ENCODE results near the gene CNFN.

CNFN gene, protein sequence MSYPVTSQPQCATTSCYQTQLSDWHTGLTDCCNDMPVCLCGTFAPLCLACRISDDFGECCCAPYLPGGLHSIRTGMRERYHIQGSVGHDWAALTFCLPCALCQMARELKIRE

DNA sequence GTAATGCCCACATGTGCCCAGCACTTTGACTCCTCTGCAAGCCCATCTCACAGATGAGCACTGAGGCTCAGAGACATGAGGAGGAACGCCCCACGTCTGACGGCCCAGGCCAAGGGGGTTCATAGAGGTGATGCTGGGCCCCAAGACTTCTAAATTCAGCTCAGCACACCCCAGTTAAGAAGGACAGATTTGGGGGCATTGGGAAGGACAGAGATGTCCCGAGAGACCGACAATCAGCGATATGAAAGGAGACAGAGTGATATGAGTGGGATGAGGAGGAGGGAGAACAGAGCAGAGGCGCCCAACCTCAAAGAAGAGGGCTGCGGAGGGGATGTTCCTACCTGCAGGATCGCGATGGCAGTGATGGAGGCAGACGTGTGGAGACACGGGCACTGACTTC lies at the start of gene CNFN:
TSS of gene CNFN (minus strand) at position 399 of the 400 bp plus-strand sequence. CDS start 1,260 bp downstream, outside the sequence.
- H3K4me3 ChIP-seq (ENCODE audit: low read length), result no peak within 1 kb of the TSS
- DNase-seq (ENCODE audit: low read depth, low spot score), result no peak
- H3K27me3 ChIP-seq (ENCODE audit: control insufficient read depth, insufficient read depth, low read length), result no peaks in the 10 kb centered on the region
- H3K36me3 ChIP-seq (ENCODE audit: control insufficient read depth, insufficient read depth, low read length), result no peaks in the 10 kb centered on the region
- no peaks in the 10 kb centered on the region for H3K9me3 ChIP-seq (ENCODE audit: control insufficient read depth, insufficient read depth, low read length)
- WGBS (ENCODE audit: insufficient coverage, insufficient read length), result no CpG with 5 or more reads among the region's 12 CpGs
- H3K4me1 ChIP-seq (ENCODE audit: control insufficient read depth, insufficient read depth, low read length), result no peaks in the 10 kb centered on the region
- H3K27ac ChIP-seq (ENCODE audit: low read length), result no peak within 1 kb of the TSS

DNA sequence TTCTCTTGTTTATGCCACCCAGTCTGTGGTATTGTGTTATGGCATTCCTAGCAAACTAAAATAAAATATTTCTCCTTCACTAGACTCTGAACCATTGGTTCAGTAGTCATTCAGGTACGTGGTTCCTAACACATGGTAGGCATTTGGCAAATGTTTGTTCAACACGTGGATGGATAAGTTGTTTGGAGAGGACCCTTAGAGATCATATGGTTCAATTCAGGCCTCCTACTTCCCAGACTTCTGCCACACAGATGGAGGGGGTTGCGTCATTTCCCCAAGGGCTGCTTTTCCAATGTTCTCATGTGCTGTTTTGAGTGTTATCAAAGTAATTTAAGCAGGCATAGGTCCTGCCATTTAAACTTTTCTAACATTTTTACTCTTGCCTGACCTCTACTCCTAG lies 45.9 kb upstream of the CNFN start:
- Histone ChIP-seq H3K4me3 (ENCODE audit: low read length) (no peak overlapping the region), H3K27ac (ENCODE audit: low read length) (no peak overlapping the region), H3K4me1 (ENCODE audit: control insufficient read depth, insufficient read depth, low read length) (0 out of 2 replicates have a peak, but pooled peaks cover 2% of the 10 kb centered on the region), H3K27me3 (ENCODE audit: control insufficient read depth, insufficient read depth, low read length) (no peaks in the 10 kb centered on the region), H3K36me3 (ENCODE audit: control insufficient read depth, insufficient read depth, low read length) (no peaks in the 10 kb centered on the region), H3K9me3 (ENCODE audit: control insufficient read depth, insufficient read depth, low read length) (no peaks in the 10 kb centered on the region)
- WGBS (ENCODE audit: insufficient coverage, insufficient read length), result no CpG with 5 or more reads among the region's 3 CpGs
- no peak for DNase-seq (ENCODE audit: low read depth, low spot score)

DNA sequence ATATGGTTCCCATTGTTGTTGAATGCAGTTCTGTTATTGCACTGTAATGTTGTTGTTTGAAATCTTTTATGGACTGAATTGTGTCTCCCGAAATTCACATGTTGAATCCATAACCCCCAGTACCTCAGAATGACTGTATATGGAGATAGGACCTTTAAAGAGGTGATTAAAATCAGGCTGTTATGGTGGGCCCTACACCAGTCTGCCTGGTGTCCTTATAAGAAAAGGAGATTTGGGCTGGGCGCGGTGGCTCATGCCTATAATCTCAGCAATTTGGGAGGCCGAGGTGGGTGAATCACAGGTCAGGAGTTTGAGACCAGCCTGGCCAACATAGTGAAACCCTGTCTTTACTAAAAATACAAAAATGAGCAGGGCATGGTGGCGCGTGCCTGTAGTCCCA lies 45.2 kb upstream of the CNFN start:
- H3K4me3 ChIP-seq (ENCODE audit: low read length), result no peak overlapping the region
- H3K27ac ChIP-seq (ENCODE audit: low read length), result no peak overlapping the region
- H3K9me3 ChIP-seq (ENCODE audit: control insufficient read depth, insufficient read depth, low read length), result no peaks in the 10 kb centered on the region
- H3K27me3 ChIP-seq (ENCODE audit: control insufficient read depth, insufficient read depth, low read length), result no peaks in the 10 kb centered on the region
- 0 out of 2 replicates have a peak, but pooled peaks cover 2% of the 10 kb centered on the region for H3K4me1 ChIP-seq (ENCODE audit: control insufficient read depth, insufficient read depth, low read length)
- no peaks in the 10 kb centered on the region for H3K36me3 ChIP-seq (ENCODE audit: control insufficient read depth, insufficient read depth, low read length)
- no CpG with 5 or more reads among the region's 6 CpGs for WGBS (ENCODE audit: insufficient coverage, insufficient read length)
- no peak for DNase-seq (ENCODE audit: low read depth, low spot score)

DNA sequence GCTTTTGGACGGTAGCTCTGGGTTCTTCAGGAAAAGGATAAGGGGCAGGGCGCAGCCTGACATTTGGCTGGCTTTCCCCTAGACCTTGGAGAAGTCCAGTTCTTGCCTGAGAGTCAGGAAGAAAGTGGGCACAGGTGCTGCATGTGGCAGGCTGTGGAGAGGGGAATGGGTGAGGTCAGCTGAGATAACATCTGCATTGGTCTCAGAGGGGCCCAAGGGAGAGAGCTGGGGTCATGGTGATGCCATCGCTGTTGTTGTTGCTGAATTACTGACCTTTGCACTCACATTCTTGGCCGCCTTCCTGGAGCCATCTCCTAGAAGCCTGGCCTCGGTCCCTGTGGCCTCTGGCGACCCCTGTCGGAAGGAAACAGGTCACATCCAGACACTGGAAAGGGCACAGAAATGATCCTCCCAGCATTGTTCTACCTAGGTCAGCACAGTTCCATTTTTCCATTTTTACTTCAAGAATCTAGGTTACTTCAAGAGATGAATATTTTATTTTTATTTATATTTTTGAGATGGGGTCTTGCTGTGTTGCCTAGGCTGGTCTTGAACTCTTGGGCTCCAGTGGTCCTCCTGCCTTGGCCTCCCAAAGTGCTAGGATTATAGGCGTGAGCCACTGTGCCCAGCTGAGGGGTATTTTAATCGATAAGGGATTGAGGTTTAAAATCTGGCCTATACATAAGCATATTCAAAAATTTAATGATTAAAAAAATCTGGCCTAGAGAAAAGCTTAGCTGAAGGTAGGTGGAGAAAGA lies 43.6 kb upstream of the CNFN start:
- DNase-seq (ENCODE audit: low read depth, low spot score), result no peak
- no peaks in the 10 kb centered on the region for H3K36me3 ChIP-seq (ENCODE audit: control insufficient read depth, insufficient read depth, low read length)
- WGBS (ENCODE audit: insufficient coverage, insufficient read length), result no CpG with 5 or more reads among the region's 9 CpGs

DNA sequence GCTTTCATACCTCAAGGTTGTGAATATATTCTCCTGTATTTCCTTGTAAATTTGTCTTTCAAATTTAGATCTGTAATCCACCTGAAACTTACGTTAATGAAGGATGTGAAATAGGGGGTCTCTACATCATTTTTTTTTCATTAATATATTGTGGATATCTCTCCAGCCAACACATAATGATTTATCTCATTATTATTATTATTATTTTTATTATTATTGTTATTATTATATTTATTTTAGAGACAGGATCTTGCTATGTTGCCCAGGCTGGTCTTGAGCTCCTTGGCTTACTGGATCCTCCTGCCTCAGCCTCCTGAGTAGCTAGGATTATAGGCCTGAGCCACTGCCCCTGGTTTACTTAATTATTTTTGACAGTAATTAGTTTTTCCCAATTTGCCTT lies 41.4 kb upstream of the CNFN start:
- H3K36me3 ChIP-seq (ENCODE audit: control insufficient read depth, insufficient read depth, low read length), result no peaks in the 10 kb centered on the region
- DNase-seq (ENCODE audit: low read depth, low spot score), result no peak
- H3K4me1 ChIP-seq (ENCODE audit: control insufficient read depth, insufficient read depth, low read length), result 0 out of 2 replicates have a peak, but pooled peaks cover 2% of the 10 kb centered on the region
- no peak overlapping the region for H3K4me3 ChIP-seq (ENCODE audit: low read length)
- no peaks in the 10 kb centered on the region for H3K27me3 ChIP-seq (ENCODE audit: control insufficient read depth, insufficient read depth, low read length)
- H3K9me3 ChIP-seq (ENCODE audit: control insufficient read depth, insufficient read depth, low read length), result no peaks in the 10 kb centered on the region
- no CpG with 5 or more reads among the region's 1 CpG for WGBS (ENCODE audit: insufficient coverage, insufficient read length)
- no peak overlapping the region for H3K27ac ChIP-seq (ENCODE audit: low read length)

More for the DNA sequence above, 43.6 kb upstream of the CNFN start:
- H3K4me3 ChIP-seq (ENCODE audit: low read length), result no peak overlapping the region
- H3K9me3 ChIP-seq (ENCODE audit: control insufficient read depth, insufficient read depth, low read length), result no peaks in the 10 kb centered on the region
- no peak overlapping the region for H3K27ac ChIP-seq (ENCODE audit: low read length)
- 0 out of 2 replicates have a peak, but pooled peaks cover 2% of the 10 kb centered on the region for H3K4me1 ChIP-seq (ENCODE audit: control insufficient read depth, insufficient read depth, low read length)
- no peaks in the 10 kb centered on the region for H3K27me3 ChIP-seq (ENCODE audit: control insufficient read depth, insufficient read depth, low read length)

DNA sequence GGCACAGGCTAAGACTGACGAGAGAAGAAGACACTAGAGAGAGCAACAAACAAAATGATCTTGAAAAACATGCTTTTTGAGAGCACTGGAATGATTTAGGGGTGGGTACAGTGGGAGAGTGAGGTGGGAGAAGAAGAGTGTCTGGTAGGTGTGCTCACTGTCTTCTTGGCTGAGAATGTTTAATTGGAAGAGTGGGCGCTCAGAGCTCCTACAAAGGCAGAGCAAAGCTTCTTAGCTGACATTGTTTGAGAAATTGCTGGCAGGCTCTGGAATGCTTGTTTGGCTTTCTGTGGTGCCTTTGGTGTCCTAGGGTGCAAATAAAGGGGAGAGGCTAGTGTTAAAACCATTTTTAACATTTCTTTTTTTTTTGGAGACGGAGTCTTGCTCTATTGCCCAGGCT lies 38.6 kb upstream of the CNFN start:
- no peaks in the 10 kb centered on the region for H3K9me3 ChIP-seq (ENCODE audit: control insufficient read depth, insufficient read depth, low read length)
- no peak overlapping the region for H3K4me3 ChIP-seq (ENCODE audit: low read length)
- no CpG with 5 or more reads among the region's 3 CpGs for WGBS (ENCODE audit: insufficient coverage, insufficient read length)
- no peak overlapping the region for H3K27ac ChIP-seq (ENCODE audit: low read length)
- no peak for DNase-seq (ENCODE audit: low read depth, low spot score)
- H3K4me1 ChIP-seq (ENCODE audit: control insufficient read depth, insufficient read depth, low read length), result 0 out of 2 replicates have a peak, but pooled peaks cover 2% of the 10 kb centered on the region
- H3K36me3 ChIP-seq (ENCODE audit: control insufficient read depth, insufficient read depth, low read length), result no peaks in the 10 kb centered on the region
- H3K27me3 ChIP-seq (ENCODE audit: control insufficient read depth, insufficient read depth, low read length), result peaks cover 5% of the 10 kb centered on the region; the same call in 1 of the 2 replicates

DNA sequence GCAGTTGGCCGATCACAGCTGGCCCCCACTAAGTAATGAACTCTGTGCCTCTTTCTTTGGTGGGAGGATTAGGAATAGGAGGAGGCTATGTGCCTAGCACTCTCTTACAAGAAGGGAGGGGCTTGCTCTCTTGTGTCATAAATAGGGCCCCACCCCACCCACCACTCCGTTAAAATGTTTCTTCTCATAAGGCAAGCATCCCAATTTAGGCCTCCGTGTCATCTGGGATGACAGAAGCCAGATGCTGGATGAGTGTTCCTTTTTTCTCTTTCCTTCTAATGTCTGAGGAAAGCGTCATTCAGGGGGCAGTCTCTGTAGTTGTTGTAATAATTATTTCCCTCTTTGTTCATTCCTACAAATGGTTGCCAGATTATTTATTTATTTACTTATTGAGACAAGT lies 37.2 kb upstream of the CNFN start, which contains the start of gene LIPE:
TSS of gene LIPE (minus strand) at position 76 of the 400 bp plus-strand sequence. CDS start 239 bp downstream, outside the sequence.
- H3K27me3 ChIP-seq (ENCODE audit: control insufficient read depth, insufficient read depth, low read length), result peaks cover 5% of the 10 kb centered on the region; the same call in 1 of the 2 replicates
- H3K4me1 ChIP-seq (ENCODE audit: control insufficient read depth, insufficient read depth, low read length), result no peaks in the 10 kb centered on the region; the same call in 1 of the 2 replicates
- DNase-seq (ENCODE audit: low read depth, low spot score), result no peak
- H3K9me3 ChIP-seq (ENCODE audit: control insufficient read depth, insufficient read depth, low read length), result no peaks in the 10 kb centered on the region
- H3K27ac ChIP-seq (ENCODE audit: low read length), result no peak within 1 kb of the TSS
- H3K4me3 ChIP-seq (ENCODE audit: low read length), result no peak within 1 kb of the TSS
- WGBS (ENCODE audit: insufficient coverage, insufficient read length), result no CpG with 5 or more reads among the region's 4 CpGs
- H3K36me3 ChIP-seq (ENCODE audit: control insufficient read depth, insufficient read depth, low read length), result no peaks in the 10 kb centered on the region

DNA sequence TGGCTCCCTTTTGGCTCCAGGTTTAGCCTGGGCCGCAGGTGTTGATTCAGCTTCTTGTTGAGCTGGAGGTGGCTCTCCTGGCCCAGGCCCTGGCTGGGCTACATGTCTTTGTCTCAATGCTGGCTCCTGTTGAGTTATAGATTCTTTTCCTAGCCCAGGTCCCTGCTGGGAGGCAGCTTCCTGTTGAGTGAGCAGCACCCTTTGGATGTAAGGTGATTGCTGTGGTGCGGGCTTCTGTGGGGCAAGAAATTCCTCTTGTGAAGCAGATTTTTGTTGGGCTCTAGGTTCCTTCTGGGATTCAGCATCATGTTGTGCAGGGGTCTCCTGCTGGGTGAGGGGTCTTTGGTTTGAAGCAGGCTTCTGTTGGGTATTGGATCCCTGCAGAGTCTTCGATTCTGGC lies 36.5 kb upstream of the CNFN start:
- H3K9me3 ChIP-seq (ENCODE audit: control insufficient read depth, insufficient read depth, low read length), result no peaks in the 10 kb centered on the region
- no CpG with 5 or more reads among the region's 3 CpGs for WGBS (ENCODE audit: insufficient coverage, insufficient read length)
- no peaks in the 10 kb centered on the region; the same call in 1 of the 2 replicates for H3K4me1 ChIP-seq (ENCODE audit: control insufficient read depth, insufficient read depth, low read length)
- peaks cover 5% of the 10 kb centered on the region; the same call in 1 of the 2 replicates for H3K27me3 ChIP-seq (ENCODE audit: control insufficient read depth, insufficient read depth, low read length)
- H3K27ac ChIP-seq (ENCODE audit: low read length), result no peak overlapping the region
- no peaks in the 10 kb centered on the region for H3K36me3 ChIP-seq (ENCODE audit: control insufficient read depth, insufficient read depth, low read length)
- H3K4me3 ChIP-seq (ENCODE audit: low read length), result no peak overlapping the region
- no peak for DNase-seq (ENCODE audit: low read depth, low spot score)

DNA sequence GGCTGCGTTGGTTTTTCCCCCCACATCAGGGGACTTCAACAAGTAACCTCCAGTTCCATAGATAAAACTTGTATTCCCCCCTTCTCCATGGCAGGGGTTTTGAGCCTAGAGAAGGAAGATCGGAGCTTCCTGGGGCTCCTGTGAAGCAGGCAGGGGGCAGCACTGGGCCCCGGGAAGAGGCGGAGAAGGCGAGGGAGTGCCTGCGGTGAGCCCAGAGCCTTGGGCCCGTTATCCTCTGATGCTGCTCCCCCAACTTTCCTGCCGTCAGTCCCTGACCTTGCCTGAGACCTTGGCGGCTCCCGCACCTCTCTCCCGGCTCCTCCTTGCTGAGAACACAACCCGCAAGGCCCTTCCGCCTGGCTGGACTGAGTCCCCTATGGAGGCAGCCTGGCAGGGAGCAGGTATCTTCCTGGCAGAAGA lies 34.6 kb upstream of the CNFN start:
- peaks cover 1% of the 10 kb centered on the region for H3K4me1 ChIP-seq (ENCODE audit: control insufficient read depth, insufficient read depth, low read length)
- no peaks in the 10 kb centered on the region for H3K36me3 ChIP-seq (ENCODE audit: control insufficient read depth, insufficient read depth, low read length)
- H3K4me3 ChIP-seq (ENCODE audit: low read length), result no peak overlapping the region
- H3K27ac ChIP-seq (ENCODE audit: low read length), result no peak overlapping the region
- WGBS (ENCODE audit: insufficient coverage, insufficient read length), result no CpG with 5 or more reads among the region's 13 CpGs
- no peak for DNase-seq (ENCODE audit: low read depth, low spot score)
- no peaks in the 10 kb centered on the region for H3K9me3 ChIP-seq (ENCODE audit: control insufficient read depth, insufficient read depth, low read length)
- peaks cover 5% of the 10 kb centered on the region; the same call in 1 of the 2 replicates for H3K27me3 ChIP-seq (ENCODE audit: control insufficient read depth, insufficient read depth, low read length)

DNA sequence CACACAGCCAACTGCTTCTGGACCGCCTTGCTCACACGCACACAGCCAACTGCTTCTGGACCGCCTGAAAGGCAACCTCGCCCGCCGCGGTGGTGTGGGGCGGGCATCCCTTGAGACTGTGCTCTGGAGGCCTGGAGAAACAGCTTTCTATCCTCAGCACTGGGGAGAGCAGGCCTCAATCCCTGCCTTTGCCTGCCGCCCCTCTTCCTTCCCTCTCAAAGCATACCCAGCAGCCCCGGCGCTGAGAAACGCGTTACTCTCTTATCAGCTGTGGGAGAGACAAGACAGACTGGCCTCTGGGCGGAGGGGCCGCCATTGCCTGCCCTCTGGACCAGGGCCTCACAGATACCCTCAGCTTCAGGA lies 34.2 kb upstream of the CNFN start:
- no peak overlapping the region for H3K27ac ChIP-seq (ENCODE audit: low read length)
- no CpG with 5 or more reads among the region's 15 CpGs for WGBS (ENCODE audit: insufficient coverage, insufficient read length)
- H3K4me1 ChIP-seq (ENCODE audit: control insufficient read depth, insufficient read depth, low read length), result peaks cover 1% of the 10 kb centered on the region
- DNase-seq (ENCODE audit: low read depth, low spot score), result no peak
- H3K4me3 ChIP-seq (ENCODE audit: low read length), result no peak overlapping the region
- H3K36me3 ChIP-seq (ENCODE audit: control insufficient read depth, insufficient read depth, low read length), result no peaks in the 10 kb centered on the region
- no peaks in the 10 kb centered on the region for H3K9me3 ChIP-seq (ENCODE audit: control insufficient read depth, insufficient read depth, low read length)
- peaks cover 5% of the 10 kb centered on the region; the same call in 1 of the 2 replicates for H3K27me3 ChIP-seq (ENCODE audit: control insufficient read depth, insufficient read depth, low read length)
